Measurements from ENCODE around the gene NPAS3.

NPAS3 gene

DNA sequence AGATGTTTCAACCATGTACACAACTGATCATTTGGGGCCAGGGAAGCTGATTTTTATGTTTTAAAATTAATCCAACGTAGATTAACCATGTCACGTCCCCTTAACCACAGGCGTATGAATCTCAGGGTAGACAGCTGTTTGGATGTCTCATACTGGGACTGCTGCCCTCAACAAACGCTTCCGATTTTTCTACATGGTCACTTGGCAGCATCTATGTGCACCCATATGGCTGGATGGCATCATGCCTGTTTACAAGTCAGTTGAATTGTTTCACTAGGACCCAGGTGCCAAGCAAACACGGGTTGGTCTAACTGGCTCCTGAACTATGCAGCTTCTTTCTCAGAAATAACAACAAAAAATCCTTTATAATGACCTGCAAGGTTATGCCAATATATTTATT is 393.8 kb downstream of the NPAS3 start:
- no peak for DNase-seq (ENCODE audit: low read depth)

DNA sequence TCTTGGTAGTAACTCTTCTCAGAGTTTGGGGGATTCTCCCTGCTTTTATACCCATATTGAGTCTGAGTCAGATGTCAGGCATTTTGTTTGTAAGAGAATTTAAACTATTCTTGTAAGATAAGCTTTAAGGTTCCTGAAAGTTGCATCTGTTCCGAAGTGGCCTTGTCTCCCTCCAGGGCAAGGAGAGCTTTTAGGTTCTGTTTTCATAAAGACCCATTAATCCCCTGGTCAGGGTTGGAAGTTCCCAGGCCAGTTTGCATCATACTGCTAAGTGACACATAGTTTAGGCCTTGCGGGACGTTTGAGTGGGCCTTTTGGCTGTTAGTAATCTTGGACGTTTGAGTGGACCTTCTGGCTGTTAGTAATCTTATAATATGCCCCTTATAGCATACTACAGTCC is 396.7 kb downstream of the NPAS3 start:
- DNase-seq (ENCODE audit: low read depth) = no peak

DNA sequence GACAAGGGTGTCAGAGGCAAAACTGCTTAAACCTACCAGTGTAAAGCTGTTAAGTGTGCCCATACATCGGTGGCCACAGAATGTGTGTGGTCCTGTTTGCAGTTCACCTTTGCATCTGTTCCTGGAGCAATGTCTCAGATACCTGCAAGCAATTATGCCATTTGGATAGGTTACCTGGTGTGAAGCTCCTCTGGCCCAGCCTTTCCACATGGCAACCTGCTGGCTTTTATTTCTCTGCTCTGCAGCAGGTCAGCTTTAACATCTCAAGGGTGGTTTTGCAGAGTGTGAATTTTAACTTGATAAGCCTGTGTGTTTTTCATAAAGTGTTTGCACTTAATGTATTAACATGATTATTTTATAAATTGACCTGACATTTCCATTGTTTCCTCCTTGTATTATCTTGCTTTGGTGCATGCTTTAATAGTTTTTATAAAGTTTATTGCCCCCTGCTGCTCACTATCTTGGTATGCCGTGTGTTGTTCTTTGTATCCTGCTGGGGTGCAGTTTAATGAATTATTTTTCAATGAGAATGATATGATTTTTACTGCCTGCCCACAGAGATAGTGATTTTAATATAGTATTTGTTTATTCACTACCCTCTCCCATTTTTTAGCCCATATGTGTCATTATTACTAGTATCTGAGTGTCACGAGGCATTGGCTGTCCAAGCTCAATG is 403.8 kb downstream of the NPAS3 start:
- DNase-seq (ENCODE audit: low read depth) = no peak

DNA sequence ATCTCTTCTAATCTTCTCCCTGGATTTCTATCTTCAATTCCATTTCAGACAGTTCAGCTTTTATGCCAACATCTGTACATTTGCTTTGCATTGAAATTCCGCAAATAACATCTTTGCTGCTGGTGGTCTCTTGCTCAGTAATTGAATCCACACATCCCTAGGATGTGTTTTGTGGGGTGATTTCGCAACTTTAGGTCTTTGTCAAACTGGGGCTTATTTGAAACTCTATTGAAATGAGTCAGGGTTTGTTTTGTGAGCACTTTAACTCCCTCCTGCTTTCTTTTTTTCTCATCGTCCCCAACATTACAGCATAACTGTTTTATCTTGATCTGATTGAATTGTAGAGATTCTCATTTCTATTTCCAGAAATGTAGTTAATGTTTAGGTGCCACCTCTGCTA is 404.3 kb downstream of the NPAS3 start:
- DNase-seq (ENCODE audit: low read depth) = no peak

DNA sequence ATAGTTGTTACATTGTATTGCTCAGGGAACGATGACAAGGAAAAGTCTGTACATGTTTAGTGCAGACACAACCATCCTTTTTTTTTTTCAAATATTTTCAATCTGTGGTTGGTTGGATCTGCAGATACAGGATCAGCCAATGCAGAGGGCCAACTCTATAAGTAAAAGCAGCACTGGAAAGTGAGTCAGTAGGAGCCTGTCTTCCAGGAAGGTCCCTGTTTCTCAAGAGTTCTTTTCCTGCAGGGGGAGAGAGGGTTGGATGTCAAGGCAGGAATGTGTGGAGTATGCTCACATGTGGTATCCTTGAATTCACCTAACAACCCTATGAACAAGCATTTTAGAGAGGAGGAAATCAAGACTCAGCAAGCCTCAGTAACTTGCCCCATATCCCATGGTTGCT is 409.1 kb downstream of the NPAS3 start:
- DNase-seq (ENCODE audit: low read depth) = no peak

DNA sequence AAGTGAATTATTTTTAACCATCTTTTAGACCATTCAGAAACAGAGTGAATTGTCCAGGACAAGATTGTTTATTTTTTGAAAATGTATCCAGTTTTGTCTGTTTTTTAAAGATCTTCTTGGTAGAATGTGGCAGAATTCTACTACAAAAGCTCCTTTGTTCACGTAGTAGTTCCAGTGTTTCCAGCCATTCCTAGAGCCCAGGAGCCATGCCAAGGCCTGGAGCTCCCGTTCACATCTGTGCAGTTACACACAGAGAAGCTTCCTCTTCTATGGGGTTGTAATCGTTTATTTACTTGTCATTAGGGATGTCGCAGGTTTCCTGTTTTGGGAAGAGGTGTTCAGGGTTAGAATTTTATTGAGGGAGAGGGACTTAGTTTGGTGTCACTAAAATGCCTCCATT is 409.8 kb downstream of the NPAS3 start:
- DNase-seq (ENCODE audit: low read depth) = no peak

DNA sequence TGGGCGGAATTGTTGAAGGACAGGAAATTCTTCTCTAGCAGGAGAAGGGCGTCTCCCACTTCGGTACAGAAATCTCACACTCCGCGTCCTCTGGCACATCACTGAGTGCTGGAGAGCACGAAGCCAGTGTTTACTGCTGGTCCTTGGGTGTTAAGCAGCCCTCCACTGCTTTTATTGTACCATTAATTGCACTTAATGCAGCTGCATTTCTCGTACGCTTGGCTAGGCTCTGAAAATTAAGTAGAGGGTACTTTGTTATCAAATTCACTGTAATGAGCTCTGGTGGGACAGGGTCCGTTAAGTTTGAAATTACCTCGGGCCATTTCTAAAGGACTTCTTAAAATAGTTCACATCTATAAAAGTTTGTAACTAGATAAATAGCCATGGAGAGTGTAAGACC is 411.2 kb downstream of the NPAS3 start:
- no peak for DNase-seq (ENCODE audit: low read depth)

DNA sequence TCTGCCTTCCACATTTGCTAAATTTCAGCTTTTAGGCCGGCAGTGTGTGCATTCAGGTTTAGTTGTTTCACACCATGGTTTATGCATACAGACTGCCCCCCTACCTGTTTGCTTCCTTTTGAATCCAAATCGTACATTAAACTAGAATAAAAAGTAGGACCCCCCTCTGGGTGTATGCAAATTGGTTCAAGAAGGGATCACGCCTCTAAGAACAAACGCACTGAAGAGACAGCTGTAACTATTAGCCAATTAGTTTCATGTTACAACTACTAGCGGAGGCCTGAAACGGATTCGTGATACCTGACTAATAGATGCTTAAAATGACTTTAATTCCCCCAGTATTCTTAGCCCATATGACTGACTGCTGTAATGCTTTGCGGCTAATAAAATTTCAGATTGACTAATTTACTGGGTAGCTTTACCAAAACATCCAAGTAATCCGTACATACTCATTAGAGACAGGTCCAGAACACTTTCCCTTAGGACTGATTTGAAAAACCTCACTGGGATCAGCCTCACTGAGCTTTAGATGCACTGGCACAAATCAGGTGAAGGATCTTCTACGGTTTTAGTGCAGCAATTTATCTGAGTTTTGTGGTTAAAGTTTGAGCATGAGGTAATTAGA is 411.8 kb downstream of the NPAS3 start:
- DNase-seq (ENCODE audit: low read depth) = no peak

DNA sequence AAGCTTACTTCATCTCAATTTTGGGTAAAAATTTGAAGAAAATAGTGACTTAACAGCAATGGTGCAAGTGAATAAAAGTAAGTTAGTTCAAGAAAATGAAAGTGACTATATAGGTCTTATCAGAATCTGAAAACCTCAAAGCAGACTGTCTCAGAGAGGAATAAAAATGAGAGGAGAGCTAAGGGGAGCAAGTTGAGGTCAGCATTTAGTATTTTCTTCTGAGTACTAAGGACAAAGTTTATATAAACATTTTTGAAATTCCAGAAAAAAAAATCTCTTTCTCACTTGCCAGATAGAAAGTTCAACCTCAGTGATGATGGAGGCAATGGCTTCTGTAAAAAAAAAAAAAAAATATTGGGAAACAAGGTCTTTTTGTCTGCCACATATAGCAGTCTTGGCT is 414.1 kb downstream of the NPAS3 start:
- no peak for DNase-seq (ENCODE audit: low read depth)

DNA sequence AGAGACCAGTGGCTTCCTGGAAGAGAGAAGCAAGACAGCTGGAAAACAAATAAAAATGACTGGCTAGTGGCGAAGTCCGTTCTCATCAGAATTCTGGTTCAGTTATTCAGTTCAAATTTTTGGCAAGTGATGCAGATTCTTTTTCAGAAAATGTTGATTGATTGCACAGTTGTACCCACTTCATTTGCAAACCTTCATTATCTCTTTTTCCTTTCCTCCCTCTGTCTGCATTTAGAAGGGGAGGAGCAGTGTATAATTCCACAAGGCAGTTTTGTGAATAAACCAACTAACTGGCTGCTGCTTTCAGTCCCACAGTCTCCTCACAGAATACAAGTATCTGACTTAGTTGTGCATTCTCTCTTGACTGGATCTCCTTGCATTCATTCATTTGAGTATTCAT is 417.5 kb downstream of the NPAS3 start:
- DNase-seq (ENCODE audit: low read depth) = no peak

DNA sequence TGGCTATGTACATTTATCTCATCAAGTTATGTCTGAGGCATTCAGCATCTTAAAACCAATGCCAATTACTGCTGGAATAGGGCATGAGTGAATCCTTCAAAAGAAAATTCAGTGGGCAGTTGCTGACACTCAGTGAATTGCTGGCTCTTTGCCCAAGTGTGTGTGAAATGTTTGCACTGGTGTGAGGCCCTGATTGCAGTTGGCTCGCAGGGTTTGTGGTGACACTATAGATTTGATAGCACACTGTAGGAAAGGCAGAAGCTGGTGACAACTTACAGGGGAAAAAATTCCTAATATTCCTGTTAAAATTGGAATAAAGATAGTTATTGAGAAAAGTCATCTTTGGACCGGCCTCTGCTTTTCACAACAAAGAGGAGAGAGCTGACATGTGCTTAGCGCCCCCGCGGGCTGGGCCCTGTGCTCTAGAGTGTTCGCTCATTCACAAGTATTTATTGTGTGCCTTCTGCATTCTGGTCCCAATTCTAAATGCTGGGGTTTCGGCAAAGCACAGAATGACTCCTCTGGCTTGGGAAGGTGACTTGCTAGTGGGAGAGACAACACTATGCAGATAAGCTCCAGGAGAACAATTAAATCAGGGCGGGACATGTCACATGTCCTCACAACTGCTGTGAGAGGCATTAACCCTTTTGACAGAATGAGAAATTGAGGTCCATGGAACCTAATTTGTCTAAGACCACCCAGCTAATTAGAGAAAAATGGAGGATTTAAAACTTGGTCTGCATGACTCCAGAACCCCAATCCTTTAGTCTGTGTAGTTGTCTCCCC is 418.7 kb downstream of the NPAS3 start:
- DNase-seq (ENCODE audit: low read depth) = no peak

DNA sequence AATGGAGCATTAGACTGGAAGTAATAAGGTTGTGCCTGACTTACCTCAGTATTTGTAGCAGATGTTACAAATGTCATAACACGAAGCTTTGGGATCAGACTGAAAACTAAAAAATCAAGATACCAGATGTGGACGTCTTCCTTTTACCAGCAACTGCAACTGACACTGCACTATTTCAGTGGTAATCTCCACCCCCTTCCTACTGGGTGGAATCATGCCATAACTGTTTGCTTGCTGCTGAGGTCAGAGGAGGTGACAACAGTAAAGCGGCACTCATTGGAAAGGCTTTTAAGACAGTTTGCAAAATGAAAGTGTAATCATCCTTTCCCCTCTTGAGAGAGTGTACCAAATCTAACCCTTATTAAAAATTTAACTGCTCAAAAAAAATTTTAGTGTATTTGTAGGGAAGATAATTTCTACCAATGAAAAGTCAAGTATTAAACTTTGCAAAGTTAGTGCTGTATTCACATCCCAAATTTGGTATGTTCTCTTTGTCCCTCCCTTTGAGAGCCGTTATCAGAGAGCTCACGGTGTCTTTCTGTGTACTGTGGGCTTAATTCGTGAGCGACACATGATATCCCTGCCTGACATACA is 420.7 kb downstream of the NPAS3 start:
- DNase-seq (ENCODE audit: low read depth) = no peak

DNA sequence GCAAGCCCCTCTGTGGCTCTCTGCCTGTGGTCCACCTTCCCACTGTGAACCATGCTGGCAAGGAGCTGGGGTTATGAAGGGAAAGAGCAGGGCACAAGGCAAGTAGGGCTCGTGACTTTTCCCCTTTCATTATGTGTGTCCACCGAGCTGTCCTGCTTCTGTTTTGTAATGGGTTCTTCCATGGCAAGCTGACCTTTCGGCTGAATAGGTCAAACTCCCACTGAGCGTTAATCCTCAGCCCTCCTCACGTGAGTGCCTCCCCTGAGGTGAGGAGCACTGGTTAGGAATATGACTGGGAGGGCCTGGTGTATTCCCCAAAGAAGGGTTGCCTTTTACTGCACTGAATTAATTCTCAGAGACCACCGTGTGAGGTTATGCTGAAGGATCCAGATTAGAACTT is 424.3 kb downstream of the NPAS3 start:
- DNase-seq (ENCODE audit: low read depth) = no peak

DNA sequence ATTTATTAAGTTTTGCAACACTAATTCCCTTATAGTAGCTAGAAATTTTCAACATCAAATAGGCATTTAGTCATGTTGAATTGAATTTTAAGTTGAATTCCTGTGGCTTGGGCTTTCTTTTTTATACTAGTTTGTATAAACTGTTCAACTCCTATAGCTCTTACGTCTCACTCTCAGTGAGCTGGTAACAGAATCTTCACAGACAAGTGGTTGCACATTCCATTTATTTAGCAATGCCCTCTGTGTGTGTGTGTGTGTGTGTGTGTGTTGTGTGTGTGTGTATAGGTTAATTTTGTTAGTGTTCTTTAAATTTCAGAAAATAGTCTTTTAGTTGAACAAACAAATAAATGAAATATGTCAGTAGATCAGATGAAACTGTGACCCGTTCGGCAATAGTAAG is 425.0 kb downstream of the NPAS3 start:
- DNase-seq (ENCODE audit: low read depth) = no peak

DNA sequence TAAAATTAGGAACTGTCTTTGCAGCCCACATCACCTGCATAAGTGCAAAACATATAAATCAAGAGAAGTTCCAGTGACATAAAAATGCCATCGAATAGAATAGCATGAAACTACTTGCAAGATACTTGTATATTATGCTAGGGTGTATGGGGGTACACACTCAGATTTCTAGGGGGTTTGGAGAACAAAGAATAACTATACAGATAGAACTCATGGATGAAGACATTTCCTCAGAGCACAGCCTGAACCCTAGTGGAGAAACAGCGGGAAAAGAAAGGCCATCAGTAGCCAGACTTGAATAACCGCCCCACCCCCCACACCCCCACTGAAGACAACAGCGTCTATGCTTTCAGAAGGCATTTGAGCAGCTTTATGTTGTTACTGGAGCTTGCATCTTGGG is 425.8 kb downstream of the NPAS3 start:
- no peak for DNase-seq (ENCODE audit: low read depth)

DNA sequence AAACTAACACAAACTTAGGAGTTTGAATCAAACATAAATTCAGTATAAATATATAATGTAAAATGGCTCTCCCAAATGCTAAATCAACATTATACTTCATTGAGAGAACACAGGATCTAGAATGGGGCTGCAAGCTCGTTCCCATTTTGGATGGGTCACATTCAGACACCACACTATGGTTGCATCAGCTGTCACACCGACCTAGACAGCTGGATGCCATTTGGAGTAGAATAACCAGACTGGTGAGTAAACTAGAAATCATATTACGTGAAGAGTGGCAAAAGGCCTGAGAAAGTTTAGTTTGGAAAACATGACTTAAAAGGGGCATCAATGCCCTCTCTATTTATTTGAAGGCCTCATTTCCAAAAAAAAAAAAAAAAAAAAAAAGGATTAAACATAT is 430.4 kb downstream of the NPAS3 start:
- no peak for DNase-seq (ENCODE audit: low read depth)

DNA sequence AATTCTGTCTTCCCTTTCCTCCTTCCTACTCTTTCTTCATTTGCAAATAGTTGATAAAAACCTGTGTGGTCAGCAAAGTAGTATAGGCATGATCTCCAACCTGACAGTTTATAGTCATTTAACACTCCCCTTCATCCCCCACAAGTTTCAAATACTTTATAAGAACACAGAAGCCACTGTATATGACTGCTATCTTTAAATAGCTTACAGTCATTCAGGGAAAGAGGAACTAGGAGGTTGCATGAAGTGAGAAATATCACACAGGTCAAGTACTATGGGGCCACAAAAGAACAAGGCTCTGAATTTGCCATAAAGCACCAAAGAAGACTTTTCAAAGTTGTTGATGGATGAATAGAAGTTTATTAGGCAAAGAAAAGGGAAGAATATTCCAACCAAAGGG is 431.3 kb downstream of the NPAS3 start:
- DNase-seq (ENCODE audit: low read depth) = no peak

DNA sequence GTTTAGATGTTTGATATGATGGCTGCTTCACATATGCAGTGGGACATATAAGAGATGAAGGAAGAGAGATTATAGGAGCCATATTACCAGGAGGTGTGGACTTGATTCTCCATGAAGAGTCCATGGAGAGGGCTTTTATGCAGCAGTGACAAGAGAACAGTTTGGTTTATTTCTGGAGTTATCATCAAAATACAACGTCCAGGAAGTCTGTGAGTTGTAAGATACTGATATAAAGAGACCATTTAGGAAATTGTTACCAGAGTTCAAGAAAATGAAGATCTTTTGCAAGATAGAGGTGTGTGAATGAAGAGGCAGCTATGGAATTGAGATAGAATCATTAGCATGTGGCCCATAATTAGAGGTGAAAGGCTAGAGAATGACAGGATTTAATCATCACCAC is 431.7 kb downstream of the NPAS3 start:
- DNase-seq (ENCODE audit: low read depth) = no peak

DNA sequence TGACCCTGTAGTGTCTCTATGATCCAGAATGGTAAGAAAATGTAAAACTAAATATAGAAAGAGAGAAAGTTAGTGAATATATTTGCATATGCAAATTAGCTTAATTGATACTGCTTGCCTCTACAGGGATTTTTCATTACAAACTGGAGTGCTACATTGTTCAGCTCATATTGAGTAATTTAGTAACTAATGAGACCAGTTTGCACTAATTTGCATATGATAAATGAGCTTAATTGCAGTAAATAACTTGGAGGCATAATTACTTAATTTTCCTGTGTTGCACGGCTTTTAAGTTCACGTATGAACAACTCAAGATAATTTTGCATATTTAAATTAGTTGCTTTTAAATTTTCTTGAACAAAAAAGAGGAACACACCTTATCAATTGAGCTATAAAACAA is 436.5 kb downstream of the NPAS3 start:
- DNase-seq (ENCODE audit: low read depth) = no peak

DNA sequence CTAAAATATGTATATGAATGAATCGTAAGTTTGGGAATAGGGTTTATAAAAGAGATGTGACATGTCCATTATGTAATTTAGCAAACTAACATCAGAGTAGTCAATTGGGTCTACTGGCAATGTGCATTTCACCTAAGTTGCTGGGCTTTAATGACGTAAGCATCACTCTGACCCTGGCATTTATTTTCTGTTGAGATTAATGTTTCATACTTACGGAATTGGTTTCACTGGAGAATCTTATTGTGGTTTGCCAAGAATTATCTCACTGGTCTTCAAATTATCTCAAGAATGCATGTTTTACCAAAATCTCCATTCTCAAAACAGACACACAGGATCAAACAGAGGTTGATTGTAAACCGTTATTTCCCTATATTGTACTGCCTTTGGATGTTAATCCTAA is 437.1 kb downstream of the NPAS3 start:
- DNase-seq (ENCODE audit: low read depth) = no peak

DNA sequence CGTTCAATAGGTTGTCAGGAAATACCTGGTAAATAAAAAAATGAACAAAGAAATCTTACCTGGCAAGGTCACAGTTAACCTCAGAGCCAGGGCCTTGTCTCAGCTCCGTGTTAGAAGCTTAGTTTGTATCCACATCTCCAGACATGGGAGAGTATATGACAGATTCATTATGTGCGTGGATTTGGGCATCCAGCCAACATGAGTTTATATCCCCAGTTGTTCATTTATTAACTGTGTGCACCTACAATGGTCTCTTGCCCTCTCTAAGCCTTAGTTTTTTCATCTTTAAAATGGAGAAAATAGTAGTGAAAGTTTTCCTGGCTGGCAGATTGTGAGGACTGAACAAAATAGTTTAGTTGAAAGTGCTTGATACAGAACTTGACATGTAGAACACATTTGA is 437.8 kb downstream of the NPAS3 start:
- no peak for DNase-seq (ENCODE audit: low read depth)

DNA sequence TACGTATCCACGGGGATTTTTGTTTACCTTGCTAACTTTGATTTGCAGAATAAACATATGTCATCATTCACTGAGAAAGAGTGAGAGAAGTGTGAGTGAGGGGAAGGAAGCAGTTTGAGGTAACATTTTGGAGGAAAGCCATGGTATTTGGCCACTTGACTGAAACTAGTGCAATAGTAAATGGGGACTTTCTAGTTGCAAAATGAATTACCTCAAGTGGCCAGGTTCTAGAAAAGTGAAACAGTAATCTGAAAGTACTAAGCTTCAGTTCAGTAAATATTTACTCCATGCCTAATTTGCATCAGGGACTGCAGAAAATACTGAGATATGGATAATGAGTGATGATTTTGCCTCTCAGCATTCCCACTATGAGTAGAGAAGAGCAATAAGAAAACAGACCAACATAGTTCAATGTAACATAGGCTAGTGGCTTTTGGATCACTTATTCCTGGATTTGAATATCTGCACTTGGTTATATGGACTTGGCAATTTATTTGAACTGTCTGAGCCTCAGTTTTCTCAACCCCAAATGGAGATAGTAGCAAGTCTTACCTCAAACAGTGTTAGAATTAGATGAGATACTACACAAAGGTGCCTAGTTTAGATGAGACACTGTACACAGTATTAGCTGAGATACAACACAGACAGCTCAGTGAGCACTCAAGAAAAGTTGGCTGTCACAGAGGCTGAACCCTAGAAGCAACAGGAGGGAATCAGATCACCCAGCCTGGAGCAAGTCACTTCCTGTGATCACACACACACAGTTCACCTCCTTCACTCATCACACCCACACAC is 439.1 kb downstream of the NPAS3 start:
- DNase-seq (ENCODE audit: low read depth) = no peak
